Smooth muscle cell (in vitro differentiated cells): ENCODE measurements around the gene TOP2A. TPM values are rescaled to one million over a fixed set of nuclear protein-coding genes. Genes with fewer than 3 reads are reported as not detected.

ENCODE experiments used
- DNase-seq: peaks from one replicate; lab custom pipeline; 2025; ENCODE audit not compliant: unreplicated experiment; lab: John Stamatoyannopoulos, UW
- H2AFZ ChIP-seq: fragments of 200-600 bp; sonication (generic); 2 replicates; pipeline ENCODE4 v1.6.0; 2016; ENCODE audit warnings: antibody characterized with exemption, low read depth, mild to moderate bottlenecking
- H3F3A ChIP-seq: fragments of 200-600 bp; sonication (generic); 2 replicates; pipeline ENCODE4 v1.6.0; 2017; ENCODE audit warnings: antibody characterized with exemption, low read depth
- H3K27ac ChIP-seq: fragments of 200-600 bp; sonication (generic); 2 replicates; pipeline ENCODE4 v1.5.1; 2016; ENCODE audit warnings: low read depth, mild to moderate bottlenecking
- H3K27me3 ChIP-seq: fragments of 200-600 bp; sonication (generic); 2 replicates; pipeline ENCODE4 v1.6.1; 2016; ENCODE audit warnings: low read depth, mild to moderate bottlenecking
- H3K36me3 ChIP-seq: fragments of 200-600 bp; sonication (generic); 2 replicates; pipeline ENCODE4 v1.5.1; 2016; ENCODE audit warnings: low read depth
- H3K4me1 ChIP-seq: fragments of 200-600 bp; sonication (generic); 2 replicates; pipeline ENCODE4 v1.5.1; 2016; ENCODE audit warnings: low read depth
- H3K4me2 ChIP-seq: fragments of 200-600 bp; sonication (generic); 2 replicates; pipeline ENCODE4 v1.6.0; 2016; ENCODE audit warnings: mild to moderate bottlenecking
- H3K4me3 ChIP-seq: fragments of 200-600 bp; sonication (generic); 2 replicates; pipeline ENCODE4 v1.5.1; 2016; ENCODE audit warnings: mild to moderate bottlenecking
- H3K79me2 ChIP-seq: fragments of 200-600 bp; sonication (generic); 2 replicates; pipeline ENCODE4 v1.6.0; 2016; ENCODE audit warnings: low read depth, mild to moderate bottlenecking
- H3K9ac ChIP-seq: fragments of 200-600 bp; sonication (generic); 2 replicates; pipeline ENCODE4 v1.6.0; 2016; ENCODE audit warnings: low read depth
- H3K9me3 ChIP-seq: fragments of 200-600 bp; sonication (generic); replicated peaks from 2 replicates; pipeline ENCODE4 v1.5.1; 2016; ENCODE audit warnings: low read depth
- H4K20me1 ChIP-seq: fragments of 200-600 bp; sonication (generic); 2 replicates; pipeline ENCODE4 v1.6.0; 2016; ENCODE audit warnings: low read depth
- WGBS: methylation state at CpG from one replicate; pipeline ENCODE4 v1.1.7; 2016; ENCODE audit warnings: low lambda C conversion rate; 5-methylcytosine and 5-hydroxymethylcytosine counted together
- polyA plus RNA-seq: library from polyadenylated mRNA; unstranded; fragments of >200 nt; fragmentation: Nextera tagmentation; extraction: Ambion mirVana; gene quantifications from 2 replicates; pipeline ENCODE4 v1.2.1, GENCODE V29; 2016
- total RNA-seq: library from RNA; depleted of rRNA; stranded (reverse); fragments of >200 nt; gene quantifications from 2 replicates; pipeline ENCODE4 v1.2.3, GENCODE V29; 2014
- TF ChIP-seq, protein P1 (sequence below): fragments of 200-600 bp; sonication (generic); IDR thresholded peaks from 2 replicates; pipeline ENCODE4 v1.5.1; 2017; ENCODE audit warnings: borderline replicate concordance, mild to moderate bottlenecking, antibody characterized with exemption; ENCODE audit not compliant: insufficient read depth, poor library complexity, severe bottlenecking

TOP2A gene, protein sequence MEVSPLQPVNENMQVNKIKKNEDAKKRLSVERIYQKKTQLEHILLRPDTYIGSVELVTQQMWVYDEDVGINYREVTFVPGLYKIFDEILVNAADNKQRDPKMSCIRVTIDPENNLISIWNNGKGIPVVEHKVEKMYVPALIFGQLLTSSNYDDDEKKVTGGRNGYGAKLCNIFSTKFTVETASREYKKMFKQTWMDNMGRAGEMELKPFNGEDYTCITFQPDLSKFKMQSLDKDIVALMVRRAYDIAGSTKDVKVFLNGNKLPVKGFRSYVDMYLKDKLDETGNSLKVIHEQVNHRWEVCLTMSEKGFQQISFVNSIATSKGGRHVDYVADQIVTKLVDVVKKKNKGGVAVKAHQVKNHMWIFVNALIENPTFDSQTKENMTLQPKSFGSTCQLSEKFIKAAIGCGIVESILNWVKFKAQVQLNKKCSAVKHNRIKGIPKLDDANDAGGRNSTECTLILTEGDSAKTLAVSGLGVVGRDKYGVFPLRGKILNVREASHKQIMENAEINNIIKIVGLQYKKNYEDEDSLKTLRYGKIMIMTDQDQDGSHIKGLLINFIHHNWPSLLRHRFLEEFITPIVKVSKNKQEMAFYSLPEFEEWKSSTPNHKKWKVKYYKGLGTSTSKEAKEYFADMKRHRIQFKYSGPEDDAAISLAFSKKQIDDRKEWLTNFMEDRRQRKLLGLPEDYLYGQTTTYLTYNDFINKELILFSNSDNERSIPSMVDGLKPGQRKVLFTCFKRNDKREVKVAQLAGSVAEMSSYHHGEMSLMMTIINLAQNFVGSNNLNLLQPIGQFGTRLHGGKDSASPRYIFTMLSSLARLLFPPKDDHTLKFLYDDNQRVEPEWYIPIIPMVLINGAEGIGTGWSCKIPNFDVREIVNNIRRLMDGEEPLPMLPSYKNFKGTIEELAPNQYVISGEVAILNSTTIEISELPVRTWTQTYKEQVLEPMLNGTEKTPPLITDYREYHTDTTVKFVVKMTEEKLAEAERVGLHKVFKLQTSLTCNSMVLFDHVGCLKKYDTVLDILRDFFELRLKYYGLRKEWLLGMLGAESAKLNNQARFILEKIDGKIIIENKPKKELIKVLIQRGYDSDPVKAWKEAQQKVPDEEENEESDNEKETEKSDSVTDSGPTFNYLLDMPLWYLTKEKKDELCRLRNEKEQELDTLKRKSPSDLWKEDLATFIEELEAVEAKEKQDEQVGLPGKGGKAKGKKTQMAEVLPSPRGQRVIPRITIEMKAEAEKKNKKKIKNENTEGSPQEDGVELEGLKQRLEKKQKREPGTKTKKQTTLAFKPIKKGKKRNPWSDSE (N-terminal part only)
- total RNA-seq, result 42.3 and 45.5 TPM in 2 replicates
- polyA plus RNA-seq, result 15.4 and 26.2 TPM in 2 replicates

DNA sequence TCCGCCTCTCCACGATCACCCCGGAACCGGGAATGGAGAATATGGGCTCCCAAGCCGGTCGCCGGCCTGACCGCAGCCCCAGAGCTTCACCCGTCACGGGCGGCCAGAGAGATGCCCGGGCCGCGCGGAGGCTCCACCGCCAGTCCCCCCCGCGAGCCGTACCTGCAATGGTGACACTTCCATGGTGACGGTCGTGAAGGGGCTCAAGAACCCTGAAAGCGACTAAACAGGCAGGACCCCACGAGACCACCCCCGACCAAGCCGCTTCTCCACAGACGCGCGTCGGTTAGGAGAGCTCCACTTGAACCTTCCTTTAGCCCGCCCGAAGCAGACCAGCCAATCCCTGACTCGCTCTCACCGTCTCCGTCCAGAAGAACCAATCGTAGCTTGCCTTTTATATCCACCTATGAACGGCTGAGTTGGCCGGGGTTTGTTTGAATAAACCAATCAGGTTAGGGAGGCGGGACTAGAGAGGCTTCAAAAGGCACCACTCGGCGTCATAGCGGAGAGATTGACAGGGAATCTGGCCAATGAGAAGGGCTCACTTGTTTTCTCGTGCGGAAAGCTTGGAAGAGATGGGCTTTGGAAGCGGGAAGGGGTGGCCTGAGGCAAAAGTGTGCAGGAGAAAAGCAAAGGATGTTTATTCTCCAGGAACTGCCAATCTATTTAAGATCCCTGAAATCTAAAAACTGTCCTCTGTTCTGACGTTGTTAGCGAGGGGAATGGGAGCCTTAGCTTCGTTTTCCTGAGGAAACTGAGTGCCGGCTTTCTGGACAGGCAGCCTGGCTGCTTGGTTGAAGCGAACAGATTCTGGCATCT lies at the start of gene TOP2A:
Gene TOP2A, minus strand, starts transcription at position 288 of the 819 bp plus-strand sequence. Its CDS starts 105 bp downstream, at position 183.
- H3K27me3 ChIP-seq, result no peaks in the 10 kb centered on the region
- H3K9ac ChIP-seq, result peak within 1 kb of the TSS; percentile 59
- peak; percentile 85 for DNase-seq
- H4K20me1 ChIP-seq, result no peaks in the 10 kb centered on the region
- TF ChIP-seq, protein P1, sequence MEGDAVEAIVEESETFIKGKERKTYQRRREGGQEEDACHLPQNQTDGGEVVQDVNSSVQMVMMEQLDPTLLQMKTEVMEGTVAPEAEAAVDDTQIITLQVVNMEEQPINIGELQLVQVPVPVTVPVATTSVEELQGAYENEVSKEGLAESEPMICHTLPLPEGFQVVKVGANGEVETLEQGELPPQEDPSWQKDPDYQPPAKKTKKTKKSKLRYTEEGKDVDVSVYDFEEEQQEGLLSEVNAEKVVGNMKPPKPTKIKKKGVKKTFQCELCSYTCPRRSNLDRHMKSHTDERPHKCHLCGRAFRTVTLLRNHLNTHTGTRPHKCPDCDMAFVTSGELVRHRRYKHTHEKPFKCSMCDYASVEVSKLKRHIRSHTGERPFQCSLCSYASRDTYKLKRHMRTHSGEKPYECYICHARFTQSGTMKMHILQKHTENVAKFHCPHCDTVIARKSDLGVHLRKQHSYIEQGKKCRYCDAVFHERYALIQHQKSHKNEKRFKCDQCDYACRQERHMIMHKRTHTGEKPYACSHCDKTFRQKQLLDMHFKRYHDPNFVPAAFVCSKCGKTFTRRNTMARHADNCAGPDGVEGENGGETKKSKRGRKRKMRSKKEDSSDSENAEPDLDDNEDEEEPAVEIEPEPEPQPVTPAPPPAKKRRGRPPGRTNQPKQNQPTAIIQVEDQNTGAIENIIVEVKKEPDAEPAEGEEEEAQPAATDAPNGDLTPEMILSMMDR, result no peak
- WGBS, result 1% methylated on average over 49 of the region's 49 CpGs
- H3K27ac ChIP-seq, result peak within 1 kb of the TSS; percentile 18
- peaks cover 23% of the 10 kb centered on the region for H3K79me2 ChIP-seq
- no peaks in the 10 kb centered on the region for H3K36me3 ChIP-seq
- H3K4me1 ChIP-seq, result peaks cover 10% of the 10 kb centered on the region
- no peaks in the 10 kb centered on the region for H3F3A ChIP-seq
- peak within 1 kb of the TSS; percentile 92 for H3K4me2 ChIP-seq
- peak within 1 kb of the TSS; percentile 67 for H3K4me3 ChIP-seq
- H3K9me3 ChIP-seq, result no peaks in the 10 kb centered on the region
- H2AFZ ChIP-seq, result peak within 1 kb of the TSS; percentile 94

DNA sequence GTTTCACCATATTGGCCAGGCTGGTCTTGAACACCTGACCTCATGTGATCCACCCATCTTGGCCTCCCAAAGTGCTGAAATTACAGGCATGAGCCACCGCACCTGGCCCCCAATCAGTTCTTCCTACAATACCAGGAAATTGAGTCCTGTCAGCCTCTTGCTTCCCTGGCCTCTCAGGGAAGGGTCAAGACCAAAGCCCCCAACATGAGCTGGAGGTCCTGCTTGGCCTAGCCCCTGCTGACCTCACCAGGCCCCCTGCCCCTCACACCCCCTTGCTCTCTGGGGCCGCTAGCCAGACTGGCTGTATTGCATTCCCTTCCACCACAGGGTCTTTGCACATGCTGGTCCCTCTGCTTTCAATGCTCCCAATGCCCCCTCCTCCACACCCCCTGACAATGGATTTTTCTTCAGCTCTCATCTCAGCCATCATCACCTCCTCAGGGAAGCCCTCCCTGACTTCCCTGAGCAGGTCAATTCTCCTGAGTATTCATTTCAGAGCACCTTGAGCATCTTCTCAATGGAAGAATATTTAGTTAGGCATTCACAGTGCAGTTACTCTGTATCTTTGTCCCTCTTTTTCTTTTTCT lies 49.7 kb upstream of the TOP2A start:
- TF ChIP-seq, protein P1, result no peak
- peaks cover 4% of the 10 kb centered on the region for H3K4me1 ChIP-seq
- no peaks in the 10 kb centered on the region for H4K20me1 ChIP-seq
- H3K36me3 ChIP-seq, result no peaks in the 10 kb centered on the region
- H3K9ac ChIP-seq, result no peak overlapping the region
- H3K4me3 ChIP-seq, result no peak overlapping the region
- no peaks in the 10 kb centered on the region for H3K79me2 ChIP-seq
- no peak overlapping the region for H2AFZ ChIP-seq
- DNase-seq, result no peak
- H3K27me3 ChIP-seq, result no peaks in the 10 kb centered on the region
- no peaks in the 10 kb centered on the region for H3F3A ChIP-seq
- no peaks in the 10 kb centered on the region for H3K9me3 ChIP-seq
- 100% methylated on average over 2 of the region's 2 CpGs for WGBS
- H3K4me2 ChIP-seq, result no peak overlapping the region
- H3K27ac ChIP-seq, result no peak overlapping the region

DNA sequence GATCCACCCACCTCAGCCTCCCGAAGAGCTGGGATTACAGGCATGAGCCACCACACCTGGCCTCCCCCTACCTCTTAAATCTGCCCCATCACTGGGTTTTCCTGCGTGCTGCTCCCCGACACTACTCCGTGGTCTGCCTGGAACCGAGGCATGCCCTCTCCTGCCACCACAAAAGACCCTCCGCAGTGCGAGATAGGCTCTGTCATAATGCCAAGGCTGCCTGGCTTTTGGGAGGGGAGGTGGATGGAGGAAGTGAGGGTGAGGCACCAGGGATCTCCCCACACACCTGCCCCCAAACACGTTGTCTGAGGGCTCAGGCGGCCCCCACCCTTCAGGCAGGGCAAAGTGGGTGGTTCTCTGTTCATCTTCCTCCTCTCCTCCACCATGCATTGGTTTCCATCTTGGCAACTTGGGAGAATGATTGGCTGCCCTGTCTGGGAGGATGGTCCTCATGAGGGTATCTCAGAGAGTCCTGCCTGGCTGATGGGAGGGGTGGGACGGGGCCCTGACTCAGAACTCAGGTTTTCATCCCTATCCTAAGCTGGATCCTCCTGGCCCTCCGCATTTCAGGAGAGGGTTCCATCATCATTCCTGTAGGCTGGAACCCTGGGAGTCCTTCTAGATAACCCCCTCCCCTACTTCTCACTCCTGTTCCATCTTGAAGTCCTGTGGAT lies 48.7 kb upstream of the TOP2A start:
- H3K4me3 ChIP-seq, result no peak overlapping the region
- H3K27ac ChIP-seq, result no peak overlapping the region
- H3K4me1 ChIP-seq, result no peaks in the 10 kb centered on the region
- no peak overlapping the region for H3K9ac ChIP-seq
- no peaks in the 10 kb centered on the region for H3K79me2 ChIP-seq
- 97% methylated on average over 10 of the region's 11 CpGs for WGBS
- H3K9me3 ChIP-seq, result no peaks in the 10 kb centered on the region
- no peaks in the 10 kb centered on the region for H3K36me3 ChIP-seq
- H3F3A ChIP-seq, result no peaks in the 10 kb centered on the region
- DNase-seq, result no peak
- no peaks in the 10 kb centered on the region for H3K27me3 ChIP-seq
- H3K4me2 ChIP-seq, result no peak overlapping the region
- H2AFZ ChIP-seq, result no peak overlapping the region
- TF ChIP-seq, protein P1, result no peak
- no peaks in the 10 kb centered on the region for H4K20me1 ChIP-seq
